ENCODE results near the gene KRT5. TPM values are rescaled to one million over a fixed set of nuclear protein-coding genes. Genes with fewer than 3 reads are reported as not detected.

Gene KRT5
- total and polyA plus RNA-seq, 10 of the 15 experiments (the other 5 are each of a cell fraction or from before 2014, with no cell fraction given): 1.6 TPM; not detected in 9

- 7% methylated on average over 5 of the region's 5 CpGs for WGBS (ENCODE audit: insufficient coverage, insufficient replicate concordance, low lambda C conversion rate, missing lambda C conversion rate)
Observed at GRCh38 chr12:52499806-52500560, 20.2 kb downstream of the KRT5 start.

More at GRCh38 chr12:52499806-52500560, 20.2 kb downstream of the KRT5 start:
- TF ChIP-seq TBL1XR1 (IDR thresholded peaks at IDR 0.05; ENCODE audit: low read depth, low read length) (no peak), PBX3 (IDR thresholded peaks at IDR 0.05; ENCODE audit: insufficient replicate concordance, low read depth, low read length) (no peak), E2F8 (IDR thresholded peaks at IDR 0.05; ENCODE audit: low read depth, partially characterized antibody) (no peak), SMARCA5 (IDR thresholded peaks at IDR 0.05) (no peak), STAT1 (conservative IDR thresholded peaks at IDR 0.05) (no peak), RAD21 (IDR thresholded peaks at IDR 0.05; ENCODE audit: insufficient read depth, low read depth, low read length) (no peak), NFIC (IDR thresholded peaks at IDR 0.05; ENCODE audit: low read depth, low read length) (no peak), ZZZ3 (IDR thresholded peaks at IDR 0.05; ENCODE audit: control insufficient read depth, insufficient read length, low read depth) (no peak), SP1 (IDR thresholded peaks at IDR 0.05; ENCODE audit: low read depth, low read length) (no peak), MTA3 (IDR thresholded peaks at IDR 0.05; ENCODE audit: borderline replicate concordance, low read length) (no peak), SIN3A (IDR thresholded peaks at IDR 0.05; ENCODE audit: low read depth, low read length) (no peak), POLR2A (IDR thresholded peaks at IDR 0.05; ENCODE audit: low read depth, low read length) (no peak), GATAD2B (conservative IDR thresholded peaks at IDR 0.05; ENCODE audit: low read depth) (no peak), IRF3 (IDR thresholded peaks at IDR 0.05) (no peak), POLR2AphosphoS5 (IDR thresholded peaks at IDR 0.05; ENCODE audit: low read length) (no peak), HSF1 (IDR thresholded peaks at IDR 0.05; ENCODE audit: low read depth, low read length) (no peak)
- ChIA-PET POLR2A (no interaction called here), RAD21 (ENCODE audit: unreplicated experiment) (no interaction called here), CTCF (interaction anchor here (1.2 to 1.7 kb wide), 2 partner anchors 14 to 21 kb away, joined by 3 read pairs; no protein-coding TSS in a partner anchor), SMC1A (ENCODE audit: uncharacterized antibody, unreplicated experiment) (no interaction called here)
- Histone ChIP-seq H3K27me3 (replicated peaks in 1 of 2; ENCODE audit: control insufficient read depth in 2 of 2, insufficient read depth in 2 of 2, low read length in 1 of 2) (peaks cover 0 to 6% of the 10 kb centered on the region in 2 experiments; a peak in 2 of 4 replicates), H3K79me2 (ENCODE audit: control insufficient read depth, insufficient read depth, low read length) (no peaks in the 10 kb centered on the region), H3K4me1 (ENCODE audit: control insufficient read depth, insufficient read depth, low read length) (no peaks in the 10 kb centered on the region), H4K20me1 (ENCODE audit: control insufficient read depth, insufficient read depth) (no peaks in the 10 kb centered on the region), H3K36me3 (ENCODE audit: control insufficient read depth in 2 of 2, insufficient read depth in 2 of 2, low read length in 1 of 2) (no peaks in the 10 kb centered on the region), H3K9ac (ENCODE audit: control insufficient read depth, insufficient read depth, low read length) (no peak overlapping the region), H3K4me2 (ENCODE audit: control insufficient read depth, insufficient read depth) (no peak overlapping the region), H3K9me3 (replicated peaks; ENCODE audit: control insufficient read depth, insufficient read depth, low read length) (no peaks in the 10 kb centered on the region), H3K27ac (ENCODE audit: control insufficient read depth, insufficient read depth) (no peak overlapping the region), H3K4me3 (no peak overlapping the region), H2AFZ (ENCODE audit: control insufficient read depth, low read depth, low read length) (no peak overlapping the region)
- intact Hi-C loops (cut with micrococcal nuclease; ENCODE audit: unreplicated experiment): loop anchor here (10.0 kb wide), 1 partner anchor 125 kb away; no protein-coding TSS in a partner anchor
- BruUV-seq (replicated peaks): no TSS peak
- DNase-seq (ENCODE audit: low read depth, low spot score) (no peak), ATAC-seq (no peak), FAIRE-seq (no peak)
- in situ Hi-C loops (cut with MboI): no loop called here

Data from GM12878 (cell line).